Trophoblast cell (in vitro differentiated cells and primary cell): ENCODE measurements around the gene GET4.

ENCODE experiments used
- DNase-seq, 2 donors: peaks; one replicate each; pipeline ENCODE4 v3.0.0-alpha.2; 2016
- H2AFZ ChIP-seq: 2 replicates; pipeline ENCODE4 v1.6.1; 2013; ENCODE audit warnings: low read length, moderate library complexity, mild to moderate bottlenecking; ENCODE audit not compliant: insufficient read depth, poor library complexity
- H2AK5ac ChIP-seq: 2 replicates; pipeline ENCODE4 v1.6.1; 2013; ENCODE audit warnings: mild to moderate bottlenecking, low read length
- H2BK120ac ChIP-seq: 2 replicates; pipeline ENCODE4 v1.6.1; 2013; ENCODE audit warnings: low read length, mild to moderate bottlenecking, moderate library complexity; ENCODE audit not compliant: insufficient read depth, poor library complexity
- H2BK12ac ChIP-seq: 2 replicates; pipeline ENCODE4 v1.6.1; 2013; ENCODE audit warnings: mild to moderate bottlenecking, low read length, moderate library complexity
- H2BK5ac ChIP-seq: 2 replicates; pipeline ENCODE4 v1.6.1; 2013; ENCODE audit warnings: low read length, low read depth, moderate library complexity, mild to moderate bottlenecking; ENCODE audit not compliant: poor library complexity
- H3K14ac ChIP-seq: 2 replicates; pipeline ENCODE4 v1.6.1; 2013; ENCODE audit warnings: mild to moderate bottlenecking, low read length
- H3K18ac ChIP-seq: 2 replicates; pipeline ENCODE4 v1.6.1; 2013; ENCODE audit warnings: mild to moderate bottlenecking, low read length
- H3K23ac ChIP-seq: 2 replicates; pipeline ENCODE4 v1.6.1; 2013; ENCODE audit warnings: low read length
- H3K27ac ChIP-seq: 2 replicates; pipeline ENCODE4 v1.5.1; 2013; ENCODE audit warnings: low read depth, mild to moderate bottlenecking, inconsistent platforms, low read length, moderate library complexity
- H3K27me3 ChIP-seq: 2 replicates; pipeline ENCODE4 v1.6.1; 2013; ENCODE audit warnings: inconsistent platforms, mild to moderate bottlenecking, low read length, moderate library complexity; ENCODE audit not compliant: insufficient read depth
- H3K36me3 ChIP-seq, 2 experiments: 1 replicate in 1 of 2; 2 replicates in 1 of 2; pipeline ENCODE4 v1.6.1; 2013; ENCODE audit warnings: low read length in 2 of 2, mild to moderate bottlenecking in 2 of 2, moderate library complexity in 1 of 2; ENCODE audit not compliant: insufficient read depth in 2 of 2, control insufficient read depth in 1 of 2
- H3K4ac ChIP-seq: 2 replicates; pipeline ENCODE4 v1.6.1; 2013; ENCODE audit warnings: low read depth, mild to moderate bottlenecking, low read length, moderate library complexity
- H3K4me1 ChIP-seq, 2 experiments: 1 replicate in 1 of 2; 2 replicates in 1 of 2; pipeline ENCODE4 v1.6.1; 2013; ENCODE audit warnings: low read length in 2 of 2, mild to moderate bottlenecking in 2 of 2, moderate library complexity in 1 of 2; ENCODE audit not compliant: insufficient read depth in 2 of 2, control insufficient read depth in 1 of 2
- H3K4me2 ChIP-seq: 2 replicates; pipeline ENCODE4 v1.6.1; 2013; ENCODE audit warnings: inconsistent platforms, mild to moderate bottlenecking, low read length, moderate library complexity
- H3K4me3 ChIP-seq: 2 replicates; pipeline ENCODE4 v1.5.1; 2013; ENCODE audit warnings: mild to moderate bottlenecking, low read depth, low read length, inconsistent platforms
- H3K79me1 ChIP-seq: one replicate; pipeline ENCODE4 v1.6.1; 2013; ENCODE audit warnings: low read length
- H3K79me2 ChIP-seq: 2 replicates; pipeline ENCODE4 v1.6.1; 2013; ENCODE audit warnings: low read length, mild to moderate bottlenecking; ENCODE audit not compliant: control insufficient read depth, insufficient read depth, poor library complexity
- H3K9ac ChIP-seq: 2 replicates; pipeline ENCODE4 v1.6.1; 2013; ENCODE audit warnings: mild to moderate bottlenecking, low read length
- H3K9me3 ChIP-seq: 2 replicates; pipeline ENCODE4 v1.6.1; 2013; ENCODE audit warnings: low read depth, mild to moderate bottlenecking, control low read depth, inconsistent platforms, low read length; ENCODE audit not compliant: insufficient read depth
- H4K12ac ChIP-seq: 2 replicates; pipeline ENCODE4 v1.6.1; 2013; ENCODE audit warnings: low read depth, mild to moderate bottlenecking, low read length, moderate library complexity
- H4K8ac ChIP-seq: 2 replicates; pipeline ENCODE4 v1.6.1; 2013; ENCODE audit warnings: low read depth, mild to moderate bottlenecking, low read length, moderate library complexity
- H4K91ac ChIP-seq: one replicate; pipeline ENCODE4 v1.6.1; 2013; ENCODE audit warnings: low read depth, mild to moderate bottlenecking, low read length, moderate library complexity
- WGBS: extraction: QIAGEN DNeasy Blood & Tissue Kit; methylation state at CpG from one replicate; pipeline ENCODE4 v1.1.7; 2013; ENCODE audit warnings: missing lambda C conversion rate; ENCODE audit not compliant: insufficient read length, insufficient coverage; ENCODE audit errors: extremely low coverage; 5-methylcytosine and 5-hydroxymethylcytosine counted together

The GET4 gene

DNA sequence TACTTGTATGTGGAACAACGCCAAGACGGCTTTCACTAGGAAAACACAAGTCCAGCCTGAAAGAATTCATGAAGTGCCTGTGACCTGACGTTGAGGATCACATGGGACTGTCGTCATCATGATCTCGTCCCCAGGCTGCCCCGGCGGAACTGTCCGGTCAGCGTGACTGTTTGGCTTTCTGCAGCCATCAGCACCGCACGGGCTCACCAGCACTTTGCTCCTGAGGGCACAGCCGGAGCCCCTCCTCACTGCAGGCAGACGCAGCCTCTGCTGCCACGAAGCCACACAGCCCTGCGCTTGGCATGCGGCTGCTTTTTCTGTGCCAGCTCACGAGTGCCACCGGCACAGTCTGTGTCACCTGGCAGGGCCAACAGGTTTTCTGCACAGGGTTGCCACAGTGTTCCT lies 9.4 kb upstream of the GET4 start:
- Histone ChIP-seq H2BK120ac (no peak overlapping the region), H2AFZ (no peak overlapping the region), H3K4me1 (no peaks in the 10 kb centered on the region), H3K23ac (no peak overlapping the region), H3K36me3 (peaks cover 48 to 50% of the 10 kb centered on the region in 2 experiments), H3K79me2 (no peaks in the 10 kb centered on the region), H2BK5ac (no peak overlapping the region), H3K4me2 (no peak overlapping the region), H3K79me1 (no peaks in the 10 kb centered on the region), H2BK12ac (no peak overlapping the region), H3K4ac (no peak overlapping the region), H3K27ac (no peak overlapping the region), H3K9me3 (peaks cover 1% of the 10 kb centered on the region), H3K27me3 (no peaks in the 10 kb centered on the region), H4K8ac (no peak overlapping the region), H3K18ac (no peak overlapping the region), H4K12ac (no peak overlapping the region), H4K91ac (no peak overlapping the region), H3K14ac (no peak overlapping the region), H3K4me3 (no peak overlapping the region), H3K9ac (no peak overlapping the region), H2AK5ac (no peak overlapping the region)
- peak in 1 of 2 donors; percentile 45 for DNase-seq
- WGBS = no CpG with 5 or more reads among the region's 18 CpGs

DNA sequence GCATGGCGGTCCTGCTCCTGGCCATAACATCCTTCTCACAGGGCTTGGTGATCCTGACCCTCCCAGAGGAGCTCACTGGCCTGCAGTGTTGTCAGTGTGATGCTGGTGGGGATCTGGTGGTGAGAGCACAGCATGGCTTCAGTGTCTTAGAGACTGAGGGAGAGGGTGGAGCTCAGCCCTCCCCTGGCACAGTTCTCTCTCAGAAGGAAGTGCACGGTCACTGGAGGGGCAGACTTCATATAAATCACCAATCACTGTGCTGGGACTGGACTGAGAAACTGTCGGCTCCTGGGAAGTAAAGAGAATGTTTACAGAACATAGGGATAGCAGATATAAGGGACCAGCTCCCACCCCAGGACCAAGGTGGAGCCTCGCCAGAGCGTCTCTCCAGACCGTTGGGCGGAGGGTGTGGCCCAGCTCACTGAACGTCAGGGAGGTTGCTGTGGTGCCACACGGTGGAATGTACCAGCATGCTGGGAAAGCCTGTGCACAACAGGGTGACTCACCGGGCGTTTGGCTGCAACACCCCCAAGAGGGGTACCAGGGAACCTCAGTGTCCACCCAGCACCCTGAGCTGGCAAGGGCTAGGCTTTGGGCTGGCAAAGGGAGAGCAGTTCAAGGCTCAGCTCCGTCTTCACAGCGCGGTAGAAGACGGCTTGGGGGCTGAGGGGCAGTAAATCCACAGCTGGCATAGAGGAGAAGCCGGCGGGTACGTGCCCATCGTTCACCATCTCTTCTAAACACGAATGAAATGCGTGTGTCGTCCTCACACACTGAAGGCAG lies 8.8 kb upstream of the GET4 start:
- no peaks in the 10 kb centered on the region for H3K79me2 ChIP-seq
- H2BK5ac ChIP-seq = no peak overlapping the region
- H3K4me1 ChIP-seq = no peaks in the 10 kb centered on the region
- no peak overlapping the region for H3K4me3 ChIP-seq
- no peak overlapping the region for H4K12ac ChIP-seq
- H3K27me3 ChIP-seq = no peaks in the 10 kb centered on the region
- H4K8ac ChIP-seq = no peak overlapping the region
- no peak overlapping the region for H3K14ac ChIP-seq
- no peak overlapping the region for H3K18ac ChIP-seq
- no peak overlapping the region for H3K27ac ChIP-seq
- H3K9ac ChIP-seq = no peak overlapping the region
- H3K4ac ChIP-seq = no peak overlapping the region
- no CpG with 5 or more reads among the region's 22 CpGs for WGBS
- no peaks in the 10 kb centered on the region for H3K79me1 ChIP-seq
- H4K91ac ChIP-seq = no peak overlapping the region
- H2BK120ac ChIP-seq = no peak overlapping the region
- no peak for DNase-seq
- H3K23ac ChIP-seq = no peak overlapping the region
- no peak overlapping the region for H2AK5ac ChIP-seq
- H3K36me3 ChIP-seq = peaks cover 51 to 53% of the 10 kb centered on the region in 2 experiments
- H2AFZ ChIP-seq = no peak overlapping the region
- H2BK12ac ChIP-seq = no peak overlapping the region
- H3K4me2 ChIP-seq = no peak overlapping the region
- H3K9me3 ChIP-seq = peaks cover 1% of the 10 kb centered on the region

DNA sequence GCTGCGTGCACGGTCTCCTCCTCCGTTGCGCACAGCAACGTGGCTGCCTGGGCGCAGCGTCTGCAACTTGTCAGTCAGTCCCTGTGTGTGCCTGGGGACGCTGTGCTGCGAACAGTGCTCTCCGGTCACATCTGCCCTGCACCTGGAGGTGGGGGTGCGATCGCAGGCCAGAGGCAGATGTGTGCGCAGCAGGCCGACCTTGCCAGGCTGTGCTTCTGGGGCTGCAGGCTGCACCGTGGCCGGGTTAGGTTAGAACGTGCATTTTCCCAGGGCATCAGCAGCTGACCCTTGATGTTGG lies 8.2 kb upstream of the GET4 start:
- H3K23ac ChIP-seq = no peak overlapping the region
- no peak overlapping the region for H2AK5ac ChIP-seq
- H3K9ac ChIP-seq = no peak overlapping the region
- no peak overlapping the region for H3K27ac ChIP-seq
- no peaks in the 10 kb centered on the region for H3K79me1 ChIP-seq
- no peak overlapping the region for H4K8ac ChIP-seq
- DNase-seq = no peak
- no peak overlapping the region for H3K4ac ChIP-seq
- H3K4me3 ChIP-seq = no peak overlapping the region
- H2BK12ac ChIP-seq = no peak overlapping the region
- peaks cover 50 to 54% of the 10 kb centered on the region in 2 experiments for H3K36me3 ChIP-seq
- no peak overlapping the region for H4K12ac ChIP-seq
- no CpG with 5 or more reads among the region's 17 CpGs for WGBS
- H3K79me2 ChIP-seq = no peaks in the 10 kb centered on the region
- no peaks in the 10 kb centered on the region for H3K27me3 ChIP-seq
- no peak overlapping the region for H2BK5ac ChIP-seq
- H2AFZ ChIP-seq = no peak overlapping the region
- peaks cover 1% of the 10 kb centered on the region for H3K9me3 ChIP-seq
- H3K14ac ChIP-seq = no peak overlapping the region
- H2BK120ac ChIP-seq = no peak overlapping the region
- no peak overlapping the region for H4K91ac ChIP-seq
- peak overlapping the region; percentile 33 for H3K18ac ChIP-seq
- H3K4me2 ChIP-seq = no peak overlapping the region
- no peaks in the 10 kb centered on the region for H3K4me1 ChIP-seq

DNA sequence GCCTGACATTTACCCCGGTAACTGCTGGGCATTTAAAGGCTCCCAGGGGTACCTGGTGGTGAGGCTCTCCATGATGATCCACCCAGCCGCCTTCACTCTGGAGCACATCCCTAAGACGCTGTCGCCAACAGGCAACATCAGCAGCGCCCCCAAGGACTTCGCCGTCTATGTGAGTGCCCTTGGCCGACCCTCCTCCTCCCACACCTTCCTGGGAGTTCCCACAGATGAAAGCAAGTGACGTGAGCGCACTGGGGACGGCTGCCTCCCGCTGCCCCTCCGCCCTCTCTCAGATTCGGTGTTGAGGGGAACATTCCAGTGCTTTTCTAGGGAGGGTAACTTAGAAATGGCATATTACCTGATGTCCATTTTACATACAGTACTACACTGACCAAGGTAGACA lies 7.0 kb upstream of the GET4 start:
- Histone ChIP-seq H3K79me1 (no peaks in the 10 kb centered on the region), H3K79me2 (no peaks in the 10 kb centered on the region), H3K23ac (no peak overlapping the region), H3K27me3 (no peaks in the 10 kb centered on the region), H3K14ac (no peak overlapping the region), H4K12ac (no peak overlapping the region), H4K91ac (no peak overlapping the region), H2BK12ac (no peak overlapping the region), H3K4me1 (peaks cover 0 to 2% of the 10 kb centered on the region in 2 experiments), H3K9ac (no peak overlapping the region), H3K4ac (no peak overlapping the region), H2AK5ac (no peak overlapping the region), H3K9me3 (peaks cover 1% of the 10 kb centered on the region), H4K8ac (no peak overlapping the region), H3K4me2 (no peak overlapping the region), H3K4me3 (no peak overlapping the region), H2AFZ (peak overlapping the region; percentile 45), H2BK5ac (no peak overlapping the region), H2BK120ac (no peak overlapping the region), H3K18ac (no peak overlapping the region), H3K36me3 (peaks cover 46 to 50% of the 10 kb centered on the region in 2 experiments), H3K27ac (no peak overlapping the region)
- WGBS = no CpG with 5 or more reads among the region's 14 CpGs
- no peak for DNase-seq
